A172 (cell line): ENCODE results near the gene ZNF865. TPM values are rescaled to one million over a fixed set of nuclear protein-coding genes. Genes with fewer than 3 reads are reported as not detected.

Source experiments
- DNase-seq: peaks from one replicate; pipeline ENCODE4 v3.0.0-alpha.2; 2015; ENCODE audit warnings: low spot score
- total RNA-seq: library from RNA; depleted of rRNA; stranded (reverse); fragments of >200 nt; shearing (Covaris generic); gene quantifications from 2 replicates; pipeline ENCODE4 v1.2.3, GENCODE V29; 2014

Gene ZNF865
- total RNA-seq, 1 experiment from 2014 or later, result 1.4 TPM

DNA sequence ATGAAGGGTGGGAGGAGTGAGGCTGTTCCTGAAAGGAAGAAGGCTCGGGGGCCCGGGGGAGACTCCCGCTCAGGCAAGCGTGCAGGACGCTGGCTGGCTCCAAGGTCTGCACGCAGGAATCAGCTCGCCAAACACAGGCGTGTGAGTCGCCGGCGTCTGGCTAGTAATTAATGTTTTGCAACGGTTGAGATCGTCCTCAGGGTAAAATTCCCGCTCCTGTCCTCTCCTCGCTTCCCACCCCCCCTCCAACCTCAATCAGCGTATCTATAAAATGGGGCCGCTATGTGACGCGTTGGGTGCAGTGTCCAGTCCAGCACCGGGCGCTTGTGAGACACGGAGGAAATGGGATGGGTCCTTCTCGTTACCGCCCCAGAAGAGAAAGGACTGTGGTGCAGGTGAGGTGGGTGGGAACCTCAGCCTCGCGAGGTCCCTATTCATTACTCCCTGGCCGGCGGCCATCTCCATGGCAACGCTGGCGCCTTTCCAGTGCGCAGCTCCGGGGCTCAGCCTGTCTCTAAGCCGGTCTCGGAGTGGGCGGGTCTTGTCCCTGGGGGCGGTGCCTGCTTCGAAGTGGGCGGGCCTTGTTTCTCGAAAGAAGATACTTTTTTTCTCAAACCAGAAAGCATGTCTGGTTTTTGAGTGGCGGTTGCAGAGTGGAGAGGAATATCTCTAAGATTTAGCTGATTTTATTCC lies 18.3 kb upstream of the ZNF865 start:
- DNase-seq, result peak; percentile 86

DNA sequence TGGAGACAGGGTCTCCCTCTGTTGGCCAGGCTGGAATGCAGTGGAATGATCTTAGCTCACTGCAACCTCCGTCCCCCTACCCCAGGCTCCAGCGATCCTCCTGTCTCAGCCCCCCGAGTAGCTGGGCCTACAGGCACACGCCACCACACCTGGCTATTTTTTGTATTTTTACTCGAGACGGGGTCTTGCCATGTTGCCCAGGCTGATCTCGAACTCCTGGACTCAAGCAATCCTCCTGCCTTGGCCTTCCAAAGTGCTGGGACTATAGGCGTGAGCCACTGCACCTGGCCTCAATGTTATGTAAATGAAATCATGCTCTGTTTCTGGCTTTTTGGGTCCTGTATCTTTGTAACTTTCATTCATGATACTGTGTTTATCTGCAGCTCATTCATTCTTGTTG lies 16.7 kb upstream of the ZNF865 start:
- DNase-seq, result no peak

DNA sequence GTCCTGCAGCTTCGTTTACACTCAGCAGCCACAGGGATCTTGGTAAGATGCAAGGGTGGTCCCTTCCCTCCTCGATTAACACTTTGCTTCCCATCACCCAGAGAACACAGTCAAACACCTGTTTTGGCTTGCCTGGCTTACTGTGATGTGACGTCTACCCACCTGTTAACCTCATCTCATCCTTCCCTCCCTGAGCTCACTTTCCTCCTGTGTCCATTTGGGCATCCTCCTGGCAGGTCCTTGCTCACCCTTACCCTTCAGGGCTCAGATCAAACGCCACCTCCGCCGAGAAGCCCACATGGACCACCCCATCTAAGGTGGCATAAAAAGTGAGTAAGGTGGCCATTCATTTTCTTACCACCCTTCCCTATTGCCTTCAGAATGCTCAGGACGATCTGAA lies 15.3 kb upstream of the ZNF865 start:
- no peak for DNase-seq

DNA sequence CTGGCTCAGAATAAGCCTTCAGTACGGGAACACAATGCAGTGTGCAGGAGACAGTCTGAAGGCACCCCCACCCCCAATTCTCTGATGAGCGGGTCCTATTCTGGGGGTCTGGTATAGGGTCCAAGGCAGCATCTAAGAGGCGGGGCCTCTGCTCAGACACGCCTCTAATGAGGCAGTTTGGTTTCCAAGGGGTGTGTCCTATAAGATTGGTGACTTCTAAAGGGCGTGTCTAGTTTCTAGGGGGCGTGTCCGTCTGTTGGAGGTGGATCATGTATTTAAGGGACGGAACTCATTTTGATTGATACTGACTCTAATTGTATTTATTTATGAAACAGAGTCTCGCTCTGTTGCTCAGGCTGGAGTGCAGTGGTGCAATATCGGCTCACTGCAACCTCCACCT lies 14.8 kb upstream of the ZNF865 start:
- DNase-seq, result peak; percentile 48

GRCh38 chr19:55591555-55591954 lies 13.9 kb upstream of the ZNF865 start:
- DNase-seq, result no peak

GRCh38 chr19:55592391-55593090 lies 12.9 kb upstream of the ZNF865 start:
- DNase-seq, result no peak

DNA sequence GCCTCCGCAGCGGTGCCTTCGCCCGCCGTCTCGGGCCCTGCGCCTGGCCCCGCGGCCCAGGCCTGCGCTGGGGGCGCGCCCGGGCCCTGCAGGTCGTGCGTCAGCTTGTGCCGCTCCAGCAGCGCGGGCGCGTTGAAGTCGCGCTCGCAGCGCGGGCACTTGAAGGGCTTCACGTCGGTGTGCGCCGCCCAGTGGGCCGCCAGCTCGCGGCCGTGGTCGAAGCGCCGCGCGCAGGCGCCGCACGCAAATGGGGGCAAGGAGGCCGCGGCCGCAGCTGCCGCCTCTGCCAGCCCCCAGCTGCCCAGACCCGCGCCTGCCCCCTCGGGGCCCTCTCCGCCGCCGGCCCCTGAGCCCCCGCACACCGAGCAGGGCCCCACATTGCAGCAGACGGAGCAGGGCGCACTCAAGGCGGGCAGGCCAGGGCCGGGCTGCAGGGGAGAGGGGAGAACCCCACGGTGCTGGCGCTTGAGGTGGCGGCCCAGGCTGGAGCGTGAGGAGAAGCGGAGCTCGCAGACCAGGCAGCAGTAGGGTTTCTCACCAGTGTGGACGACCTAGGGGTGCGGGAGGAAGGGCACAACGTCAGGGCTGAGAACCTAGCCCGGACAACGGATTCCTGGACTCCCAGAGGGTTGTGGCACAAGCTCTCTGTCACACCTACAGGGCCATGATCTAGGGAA lies 12.2 kb upstream of the ZNF865 start:
- no peak for DNase-seq

DNA sequence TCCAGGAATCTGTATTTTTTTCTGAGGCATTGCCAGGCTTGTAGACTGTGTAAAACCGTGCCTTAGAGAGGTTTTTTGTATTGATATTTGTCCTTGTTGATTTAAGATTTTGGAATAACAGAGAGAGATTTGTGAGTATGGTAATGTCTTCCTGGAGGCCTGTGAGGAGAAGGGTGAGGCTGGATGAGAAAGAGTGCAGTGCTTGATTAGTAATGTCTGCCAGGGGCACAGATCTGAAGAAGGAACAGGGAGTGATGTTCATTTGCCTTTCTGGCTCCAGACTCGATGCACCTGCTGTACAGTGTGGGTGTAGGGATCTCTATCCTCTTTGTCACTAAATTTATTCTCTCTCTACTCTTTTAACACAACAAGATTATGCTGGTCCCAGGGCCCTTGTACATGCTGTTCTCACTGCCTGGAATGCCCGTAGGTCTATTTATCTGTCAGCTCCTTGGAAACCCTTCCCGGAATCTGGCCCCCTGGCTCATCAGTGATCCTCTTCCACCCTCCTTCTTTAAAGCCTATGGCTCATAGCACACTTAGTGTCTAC lies 10.4 kb upstream of the ZNF865 start:
- DNase-seq, result no peak

GRCh38 chr19:55596304-55596703 lies 9.1 kb upstream of the ZNF865 start:
- no peak for DNase-seq

DNA sequence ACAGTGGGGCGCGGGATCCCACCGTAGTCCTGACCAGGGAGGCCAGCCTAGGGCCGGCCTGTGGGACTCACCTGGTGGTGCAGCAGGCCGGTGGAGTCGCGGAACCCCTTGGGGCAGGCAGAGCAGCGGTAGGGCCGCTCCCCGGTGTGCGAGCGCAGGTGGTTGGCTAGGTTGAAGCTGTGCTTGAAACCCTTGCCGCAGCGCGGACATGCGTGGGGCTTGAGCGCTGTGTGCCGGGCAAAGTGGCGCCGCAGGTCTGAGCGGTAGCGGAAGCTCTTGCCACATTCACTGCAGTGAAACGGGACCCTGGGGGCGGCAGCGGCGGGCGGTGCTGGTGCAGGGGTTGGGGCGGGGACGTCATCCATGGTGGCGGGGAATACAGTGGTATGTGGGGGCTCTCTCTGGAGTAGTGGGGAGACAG lies 7.9 kb upstream of the ZNF865 start:
- no peak for DNase-seq

DNA sequence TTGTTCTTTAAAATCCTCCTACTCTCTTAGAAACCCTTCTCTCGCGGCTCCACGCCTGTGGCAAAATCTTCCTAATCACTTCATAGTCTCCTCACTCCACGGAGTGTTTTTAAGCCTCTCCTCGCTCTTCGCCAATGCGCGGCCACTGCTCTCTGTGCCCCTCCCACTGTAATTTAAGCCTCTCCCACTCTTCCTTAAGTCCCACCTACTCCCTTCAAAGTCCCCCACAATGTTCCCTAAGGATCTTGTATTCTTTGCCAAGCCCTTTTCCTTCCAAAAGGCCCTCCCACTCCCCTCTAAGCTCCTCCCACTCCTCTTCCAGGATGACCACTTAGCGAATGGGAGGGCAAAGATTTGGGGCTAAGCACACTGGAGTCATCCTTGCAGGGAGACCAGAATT lies 7.4 kb upstream of the ZNF865 start:
- DNase-seq, result no peak

DNA sequence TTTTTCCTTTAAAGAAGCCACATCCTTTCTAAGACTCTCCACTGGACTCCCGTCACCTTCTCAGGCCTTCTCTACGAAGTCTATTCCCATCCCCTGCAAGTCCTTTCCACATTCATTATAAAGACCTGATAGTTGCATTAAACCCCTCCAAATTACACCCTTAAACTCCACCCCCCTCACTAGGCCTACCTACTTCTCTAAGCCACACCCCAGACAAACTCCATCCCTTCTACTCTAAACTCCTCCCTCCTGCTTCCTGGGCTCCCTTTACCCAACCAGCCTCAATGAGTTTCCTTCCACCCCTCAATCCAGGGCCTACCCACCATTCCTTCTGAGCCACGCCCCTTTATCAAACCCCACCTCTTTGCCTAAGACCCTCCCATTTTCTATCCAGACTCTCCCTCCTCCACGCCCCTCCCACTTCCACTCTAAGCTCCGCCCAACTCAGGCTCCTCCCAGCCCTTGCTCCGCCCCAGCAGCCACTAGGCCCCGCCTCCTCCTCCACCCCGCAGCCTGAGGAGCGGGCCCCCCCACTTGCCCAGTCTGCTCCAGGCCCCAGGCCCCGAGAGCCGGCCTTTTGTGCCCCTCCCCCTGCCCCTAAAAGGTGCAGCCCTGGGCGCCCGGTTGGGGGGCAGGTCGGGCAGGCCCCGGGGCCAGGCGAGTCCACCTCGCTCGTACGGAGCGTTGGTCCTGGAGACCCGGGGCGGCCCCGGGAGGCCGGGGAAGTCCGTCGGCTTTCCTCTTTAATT lies 6.6 kb upstream of the ZNF865 start:
- DNase-seq, result peak; percentile 99

DNA sequence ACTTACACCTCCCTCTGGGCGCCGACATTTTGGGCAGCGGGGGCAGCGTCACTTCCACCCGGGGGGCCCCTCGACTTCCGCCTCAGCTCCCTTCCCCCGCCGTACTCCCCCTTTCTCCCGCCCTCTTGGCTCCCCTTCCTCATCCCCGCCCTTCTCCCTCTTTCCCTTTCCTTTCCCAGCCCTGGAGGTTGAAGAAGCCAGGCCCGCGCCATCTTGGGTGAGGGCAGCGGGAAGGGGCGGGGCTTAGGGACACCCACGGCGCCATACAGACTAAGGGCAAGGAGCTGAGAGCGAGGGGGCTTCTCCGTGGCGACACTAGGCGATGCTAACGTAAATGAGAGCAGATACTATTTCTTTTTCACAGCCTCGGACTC lies 6.0 kb upstream of the ZNF865 start, which contains the start of gene FIZ1:
FIZ1 (minus strand) TSS at position 50 of the 374 bp plus-strand sequence. CDS start 1,652 bp downstream, outside the sequence.
- DNase-seq, result peak; percentile 99

GRCh38 chr19:55599842-55600661 lies 5.4 kb upstream of the ZNF865 start, which contains the start of gene ZNF524:
Gene ZNF524 (plus strand): TSS chr19:55600288. CDS start chr19:55602113, 1,825 bp downstream.
- DNase-seq, result no peak

DNA sequence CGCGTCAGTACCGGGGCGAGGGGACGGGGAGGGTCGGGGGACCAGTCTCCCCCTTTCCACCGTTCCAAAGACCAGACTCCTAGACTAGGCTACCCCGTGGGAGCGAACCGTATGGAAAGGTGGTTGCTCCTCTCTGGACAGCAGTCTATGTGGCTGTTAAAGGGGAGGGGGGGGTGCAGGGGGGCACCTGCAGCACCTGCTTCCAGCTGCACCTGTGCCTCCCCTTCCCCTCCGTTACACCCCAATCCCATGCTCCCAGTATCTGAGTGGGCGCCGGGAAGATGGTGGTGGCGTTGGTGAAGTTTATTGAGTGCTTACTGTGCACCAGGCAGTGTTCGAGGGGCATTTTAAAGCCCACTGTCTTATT lies 4.8 kb upstream of the ZNF865 start:
- DNase-seq, result no peak

DNA sequence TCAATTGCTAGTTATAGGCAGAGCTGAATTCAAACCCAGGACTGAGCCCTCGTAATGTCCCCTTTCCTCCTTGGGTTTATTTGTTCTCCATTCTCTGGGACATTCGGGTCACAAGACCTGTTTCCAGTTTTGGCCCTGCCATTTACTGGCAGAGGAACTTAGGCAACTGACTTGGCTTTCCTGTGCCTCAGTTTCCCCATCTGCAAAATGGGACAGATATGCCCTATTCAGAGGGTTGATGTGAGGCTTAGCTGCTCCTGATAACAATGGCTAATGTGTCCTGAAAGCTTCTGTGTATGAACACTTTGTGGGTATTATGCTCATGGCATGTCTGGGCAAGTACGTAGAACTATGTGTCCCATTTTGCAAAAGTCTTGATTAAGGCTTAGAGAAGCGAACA lies 4.4 kb upstream of the ZNF865 start:
- DNase-seq, result no peak

DNA sequence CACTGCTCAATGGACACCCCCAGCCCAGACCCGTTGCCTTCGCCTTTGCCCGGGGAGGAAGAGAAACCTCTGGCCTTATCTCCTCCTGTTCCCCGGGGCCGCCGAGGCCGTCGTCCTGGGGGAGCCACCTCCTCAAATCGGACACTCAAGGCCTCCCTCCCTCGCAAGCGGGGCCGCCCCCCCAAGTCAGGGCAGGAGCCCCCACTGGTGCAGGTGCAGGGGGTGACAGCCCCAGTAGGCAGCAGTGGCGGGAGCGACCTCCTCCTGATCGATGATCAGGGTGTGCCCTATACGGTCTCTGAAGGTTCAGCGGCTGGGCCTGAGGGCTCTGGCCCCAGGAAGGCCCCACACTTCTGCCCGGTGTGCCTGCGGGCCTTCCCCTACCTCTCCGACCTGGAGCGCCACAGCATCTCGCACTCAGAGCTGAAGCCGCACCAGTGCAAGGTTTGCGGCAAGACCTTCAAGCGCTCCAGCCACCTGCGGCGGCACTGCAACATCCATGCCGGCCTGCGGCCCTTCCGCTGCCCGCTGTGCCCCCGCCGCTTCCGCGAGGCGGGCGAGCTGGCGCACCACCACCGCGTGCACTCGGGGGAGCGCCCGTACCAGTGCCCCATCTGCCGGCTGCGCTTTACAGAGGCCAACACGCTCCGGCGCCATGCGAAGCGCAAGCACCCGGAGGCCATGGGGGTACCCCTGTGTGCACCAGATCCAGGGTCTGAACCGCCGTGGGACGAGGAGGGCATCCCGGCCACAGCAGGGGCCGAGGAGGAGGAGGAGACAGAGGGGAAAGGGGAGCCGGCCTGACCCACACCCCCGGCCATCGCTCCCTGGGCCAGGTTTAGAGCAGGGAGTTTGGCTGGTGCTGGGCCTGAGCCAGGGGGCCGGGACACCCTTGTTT lies 3.1 kb upstream of the ZNF865 start:
- no peak for DNase-seq

- no peak for DNase-seq
Measured at GRCh38 chr19:55603115-55603514, 2.3 kb upstream of the ZNF865 start.

DNA sequence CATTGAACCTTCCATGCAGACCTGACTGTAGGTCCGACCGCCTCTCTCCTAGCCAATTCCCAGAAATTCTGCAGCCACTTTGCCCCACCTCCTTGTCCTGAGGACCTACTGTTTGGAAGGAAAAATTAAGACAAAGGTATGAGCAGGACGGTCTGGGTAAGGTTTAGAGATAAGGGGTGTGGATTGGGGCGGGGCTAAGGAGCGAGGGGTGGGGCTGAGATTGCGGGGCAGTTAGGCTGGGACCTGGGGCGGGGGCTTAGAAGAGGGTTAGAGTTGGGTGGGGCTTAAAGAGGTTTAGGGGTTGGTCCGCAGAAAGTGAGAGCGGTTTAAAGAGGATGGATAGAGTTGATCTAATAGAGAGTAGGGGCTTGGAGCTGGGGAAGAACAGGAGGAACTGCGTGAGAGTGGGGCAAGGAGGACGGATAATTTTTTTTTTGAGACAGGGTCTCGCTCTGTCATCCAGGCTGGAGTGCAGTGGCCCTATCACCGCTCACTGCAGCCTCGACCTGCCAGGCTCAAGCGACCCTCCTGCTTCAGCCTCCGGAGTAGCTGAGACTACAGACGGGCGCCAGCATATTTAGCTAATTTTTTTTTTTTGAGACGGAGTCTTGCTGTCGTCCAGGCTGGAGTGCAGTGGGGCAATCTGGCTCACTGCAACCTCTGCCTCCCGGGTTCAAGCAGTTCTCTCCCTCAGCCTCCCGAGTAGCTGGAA lies 1.7 kb upstream of the ZNF865 start:
- DNase-seq, result no peak
